SK-N-SH treated with all-trans-retinoic acid at 6 μM for 48 hours (cell line): ENCODE measurements around the gene B3GAT3.
A peak's percentile ranks its signal among the peaks of the same experiment; 100 is the strongest.

Experiments used
- ATAC-seq: fragments of 200-7000 bp; cut with Tn5 transposase; 3 replicates; pipeline ENCODE4 v1.9.1; 2020; ENCODE audit warnings: mild to moderate bottlenecking, moderate library complexity
- ARNTL ChIP-seq: fragments of 450-650 bp; formaldehyde crosslinking; IDR thresholded peaks from 2 replicates; pipeline ENCODE4 v1.5.0; 2020; ENCODE audit warnings: low read depth, mild to moderate bottlenecking, moderate library complexity, borderline replicate concordance
- BACH2 ChIP-seq: fragments of 250-450 bp; sonication (Bioruptor Pico); IDR thresholded peaks from 2 replicates; pipeline ENCODE4 v1.9.0; 2021; ENCODE audit warnings: mild to moderate bottlenecking, borderline replicate concordance
- CSDC2 ChIP-seq: fragments of 250-450 bp; sonication (Bioruptor Pico); IDR thresholded peaks from 2 replicates; pipeline ENCODE4 v1.5.0; 2020; ENCODE audit warnings: mild to moderate bottlenecking, moderate library complexity
- CSRNP3 ChIP-seq: fragments of 250-450 bp; sonication (Bioruptor Pico); IDR thresholded peaks from 2 replicates; pipeline ENCODE4 v1.5.1; 2021; ENCODE audit warnings: mild to moderate bottlenecking, moderate library complexity
- ESRRG ChIP-seq: fragments of 250-450 bp; sonication (Bioruptor Pico); IDR thresholded peaks from 2 replicates; pipeline ENCODE4 v1.6.1; 2021; ENCODE audit warnings: mild to moderate bottlenecking
- GLIS3 ChIP-seq: fragments of 250-450 bp; sonication (Bioruptor Pico); IDR thresholded peaks from 2 replicates; pipeline ENCODE4 v1.5.0; 2020; ENCODE audit warnings: mild to moderate bottlenecking, moderate library complexity
- ISL1 ChIP-seq: fragments of 250-450 bp; sonication (Bioruptor Pico); IDR thresholded peaks from 2 replicates; pipeline ENCODE4 v2.1.2; 2022; ENCODE audit warnings: mild to moderate bottlenecking, moderate library complexity
- OSR1 ChIP-seq: fragments of 250-450 bp; sonication (Bioruptor Pico); IDR thresholded peaks from 2 replicates; pipeline ENCODE4 v1.8.0; 2022; ENCODE audit warnings: moderate library complexity, mild to moderate bottlenecking, inconsistent platforms
- PATZ1 ChIP-seq: fragments of 250-450 bp; sonication (Bioruptor Pico); IDR thresholded peaks from 2 replicates; pipeline ENCODE4 v1.8.0; 2020; ENCODE audit warnings: mild to moderate bottlenecking, moderate library complexity, borderline replicate concordance
- POU6F1 ChIP-seq: fragments of 250-450 bp; sonication (Bioruptor Pico); IDR thresholded peaks from 2 replicates; pipeline ENCODE4 v1.8.0; 2021; ENCODE audit warnings: low read depth, mild to moderate bottlenecking, moderate library complexity, borderline replicate concordance
- RARB ChIP-seq: fragments of 250-450 bp; sonication (Bioruptor Pico); IDR thresholded peaks from 2 replicates; pipeline ENCODE4 v1.8.0; 2021; ENCODE audit warnings: mild to moderate bottlenecking, moderate library complexity
- SNAI2 ChIP-seq: fragments of 250-450 bp; sonication (Bioruptor Pico); IDR thresholded peaks from 2 replicates; pipeline ENCODE4 v1.5.0; 2020; ENCODE audit warnings: mild to moderate bottlenecking, moderate library complexity
- TCF4 ChIP-seq: fragments of 250-450 bp; sonication (Bioruptor Pico); IDR thresholded peaks from 2 replicates; pipeline ENCODE4 v1.8.0; 2021; ENCODE audit warnings: mild to moderate bottlenecking, moderate library complexity, borderline replicate concordance
- TOX ChIP-seq: fragments of 250-450 bp; sonication (Bioruptor Pico); IDR thresholded peaks from 2 replicates; pipeline ENCODE4 v1.8.0; 2021; ENCODE audit warnings: mild to moderate bottlenecking, moderate library complexity, borderline replicate concordance
- TSHZ2 ChIP-seq: fragments of 250-450 bp; sonication (Bioruptor Pico); IDR thresholded peaks from 2 replicates; pipeline ENCODE4 v1.5.0; 2020; ENCODE audit warnings: mild to moderate bottlenecking, moderate library complexity
- ZC3H10 ChIP-seq: fragments of 250-450 bp; sonication (Bioruptor Pico); IDR thresholded peaks from 2 replicates; pipeline ENCODE4 v1.5.1; 2021; ENCODE audit warnings: mild to moderate bottlenecking, moderate library complexity
- ZFP3 ChIP-seq: fragments of 250-450 bp; sonication (Bioruptor Pico); IDR thresholded peaks from 2 replicates; pipeline ENCODE4 v1.5.0; 2020; ENCODE audit warnings: mild to moderate bottlenecking, moderate library complexity
- ZFP30 ChIP-seq: fragments of 450-650 bp; formaldehyde crosslinking; IDR thresholded peaks from 2 replicates; pipeline ENCODE4 v1.5.0; 2022; ENCODE audit warnings: mild to moderate bottlenecking, moderate library complexity
- ZNF565 ChIP-seq: fragments of 450-650 bp; formaldehyde crosslinking; conservative IDR thresholded peaks from 2 replicates; pipeline ENCODE4 v1.5.0; 2020; ENCODE audit warnings: low read depth, mild to moderate bottlenecking, moderate library complexity
- ZNF70 ChIP-seq: fragments of 450-650 bp; formaldehyde crosslinking; IDR thresholded peaks from 2 replicates; pipeline ENCODE4 v1.5.0; 2020; ENCODE audit warnings: mild to moderate bottlenecking, moderate library complexity
- ZNF8 ChIP-seq: fragments of 450-650 bp; formaldehyde crosslinking; IDR thresholded peaks from 2 replicates; pipeline ENCODE4 v1.5.0; 2020; ENCODE audit warnings: mild to moderate bottlenecking, moderate library complexity

B3GAT3 gene

GRCh38 chr11:62611705-62612365, 10.0 kb downstream of the B3GAT3 start:
- no peak for TF ChIP-seq ZFP30 (CRISPR knock-in tag)
- 0 out of 2 replicates have a peak, but pooled peaks have one; percentile 52 for TF ChIP-seq PATZ1 (CRISPR knock-in tag)
- TF ChIP-seq TOX, result no peak
- peak; percentile 39 for ATAC-seq

GRCh38 chr11:62610814-62611704, 10.7 kb downstream of the B3GAT3 start:
- TF ChIP-seq TOX (no peak), BACH2 (no peak), ZFP30 (CRISPR knock-in tag) (no peak)

GRCh38 chr11:62610403-62610802, 11.4 kb downstream of the B3GAT3 start:
- ATAC-seq, result no peak
- TF ChIP-seq TSHZ2 (CRISPR knock-in tag) (no peak), ZFP3 (CRISPR knock-in tag) (no peak), BACH2 (no peak), POU6F1 (no peak)

More at GRCh38 chr11:62610814-62611704, 10.7 kb downstream of the B3GAT3 start:
- ATAC-seq, result no peak

- no peak for TF ChIP-seq OSR1 (CRISPR knock-in tag)
- no peak for TF ChIP-seq ZNF70 (CRISPR knock-in tag)
- no peak for TF ChIP-seq RARB (CRISPR knock-in tag)
- TF ChIP-seq PATZ1 (CRISPR knock-in tag), result no peak
- TF ChIP-seq CSDC2, result no peak
- no peak for TF ChIP-seq SNAI2 (CRISPR knock-in tag)
- TF ChIP-seq, all 23 proteins: peak for 0
- ATAC-seq, result no peak
These were observed 13.0 kb downstream of the B3GAT3 start for GRCh38 chr11:62608776-62609175.

- no peak for ATAC-seq
- TF ChIP-seq GLIS3 (CRISPR knock-in tag) (no peak), ZFP30 (CRISPR knock-in tag) (no peak), ZC3H10 (no peak), ARNTL (no peak), ZNF565 (CRISPR knock-in tag) (no peak), PATZ1 (CRISPR knock-in tag) (no peak), RARB (CRISPR knock-in tag) (no peak), CSRNP3 (CRISPR knock-in tag) (no peak), ZNF8 (no peak), TCF4 (CRISPR knock-in tag) (no peak), ESRRG (CRISPR knock-in tag) (no peak), ISL1 (CRISPR knock-in tag) (no peak), OSR1 (CRISPR knock-in tag) (no peak), BACH2 (no peak), CSDC2 (no peak)
These were observed 14.1 kb downstream of the B3GAT3 start for GRCh38 chr11:62607714-62608113.
